Kidney glomerular epithelial cell (primary cell): ENCODE results near the gene DHRS4.
"Not testable (repeated sequence)": the region's sequence is repeated elsewhere in the genome, so short reads cannot be mapped to it uniquely, and the experiment has no call there.

Experiments used
- DNase-seq: peaks from one replicate; lab custom pipeline; 2025; lab: John Stamatoyannopoulos, UW

Gene DHRS4

DNA sequence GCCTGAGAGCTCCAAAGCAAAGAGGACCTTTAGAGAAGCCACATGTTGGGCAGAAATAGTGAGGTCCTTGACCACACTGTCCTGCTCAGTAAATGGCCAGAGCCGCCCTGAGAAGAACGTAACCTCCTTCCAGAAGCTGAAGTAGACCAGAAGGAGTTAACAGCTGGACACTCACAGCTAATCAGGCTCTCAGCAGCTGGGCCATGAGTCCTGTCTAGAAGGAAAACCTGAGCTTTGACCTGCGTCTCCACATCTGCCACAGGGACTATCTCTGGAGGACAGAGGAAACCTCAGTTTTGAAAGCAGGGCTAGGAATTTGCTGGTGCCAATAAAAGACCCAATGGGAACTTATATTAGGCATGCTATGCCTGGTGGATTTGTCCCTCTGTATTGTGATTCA lies 12.3 kb upstream of the DHRS4 start:
- no peak for DNase-seq

DNA sequence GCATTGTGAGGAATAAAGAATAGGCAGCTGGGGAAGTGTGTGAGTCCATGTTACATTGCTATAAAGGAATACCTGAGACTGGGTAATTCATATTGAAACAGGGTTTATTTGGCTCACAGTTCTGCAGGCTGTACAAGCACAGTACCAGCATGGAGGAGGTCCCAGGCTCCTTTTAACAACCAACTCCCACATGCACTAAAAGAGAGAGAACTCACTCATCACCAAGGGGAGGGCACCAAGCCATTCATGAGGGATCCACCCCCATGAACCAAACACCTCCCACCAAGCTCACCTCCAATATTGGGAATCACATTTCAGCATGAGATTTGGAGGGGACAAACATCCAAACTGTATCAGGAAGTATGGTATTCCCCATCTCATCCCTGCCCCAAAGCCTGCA lies 11.9 kb upstream of the DHRS4 start:
- DNase-seq: no peak

DNA sequence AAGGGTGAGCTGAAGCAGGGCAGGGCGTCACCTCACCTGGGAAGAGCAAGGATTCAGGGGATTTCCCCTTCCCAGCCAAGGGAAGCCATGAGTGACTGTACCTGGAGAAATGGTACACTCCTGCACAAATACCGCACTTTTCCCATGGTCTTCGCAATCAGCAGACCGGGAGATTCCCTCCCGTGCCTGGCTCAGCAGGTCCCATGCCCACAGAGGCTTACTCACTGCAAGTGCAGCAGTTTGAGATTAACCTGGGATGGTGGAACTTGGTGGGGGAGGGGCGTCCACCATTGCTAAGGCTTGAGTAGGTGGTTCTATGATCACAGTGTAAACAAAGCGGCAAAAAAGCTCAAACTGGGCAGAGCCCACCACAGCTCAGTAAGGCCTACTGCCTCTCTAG lies 11.0 kb upstream of the DHRS4 start:
- peak; percentile 76 for DNase-seq

DNA sequence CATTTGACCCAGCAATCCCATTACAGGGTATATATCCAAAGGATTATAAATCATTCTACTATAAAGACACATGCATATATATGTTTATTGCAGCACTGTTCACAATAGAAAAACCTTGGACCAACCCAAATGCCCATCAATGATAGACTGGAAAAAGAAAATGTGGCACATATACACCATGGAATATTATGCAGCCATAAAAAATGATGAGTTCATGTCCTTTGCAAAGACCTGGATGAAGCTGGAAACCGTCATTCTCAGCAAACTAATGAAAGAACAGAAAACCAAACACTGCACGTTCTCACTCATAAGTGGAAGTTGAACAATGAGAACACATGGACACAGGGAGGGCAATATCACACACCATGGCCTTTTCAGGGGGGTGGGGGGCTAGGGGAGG lies 4.5 kb upstream of the DHRS4 start:
- DNase-seq: not testable (repeated sequence)

DNA sequence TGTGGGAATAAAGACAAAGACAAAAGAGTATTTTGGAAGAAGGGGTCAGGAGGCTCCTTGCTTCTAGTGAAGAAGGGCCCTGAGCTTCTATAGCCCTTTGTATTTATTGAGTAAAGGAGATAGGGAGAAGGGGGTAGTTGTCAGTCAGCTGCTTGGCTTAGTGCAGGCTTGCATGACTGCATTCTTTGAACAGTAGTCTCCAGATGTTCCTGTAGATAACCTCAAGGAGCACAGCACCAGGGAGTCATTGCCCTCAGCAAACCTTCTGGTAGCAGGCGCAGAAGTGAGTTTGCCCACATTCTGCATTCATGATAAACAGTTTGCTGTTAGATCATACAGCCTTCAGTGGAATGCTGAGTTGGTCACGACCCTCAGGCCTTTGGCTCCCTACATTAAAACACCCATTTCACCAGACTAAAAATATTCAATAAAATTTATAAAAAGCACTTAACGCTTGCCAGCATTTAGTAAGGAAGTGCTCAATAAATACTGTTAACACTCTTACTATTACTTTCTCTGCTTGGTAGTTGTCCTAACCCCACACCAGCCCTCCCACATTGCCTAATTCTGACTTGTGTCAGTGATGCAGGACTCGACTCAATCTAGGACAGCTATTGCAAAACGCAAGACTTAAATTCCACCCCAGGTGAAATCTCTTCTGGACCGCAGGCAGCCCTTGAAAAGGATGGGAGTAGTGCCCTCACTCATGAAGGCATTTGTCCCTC lies 3.0 kb upstream of the DHRS4 start:
- DNase-seq: no peak

DNA sequence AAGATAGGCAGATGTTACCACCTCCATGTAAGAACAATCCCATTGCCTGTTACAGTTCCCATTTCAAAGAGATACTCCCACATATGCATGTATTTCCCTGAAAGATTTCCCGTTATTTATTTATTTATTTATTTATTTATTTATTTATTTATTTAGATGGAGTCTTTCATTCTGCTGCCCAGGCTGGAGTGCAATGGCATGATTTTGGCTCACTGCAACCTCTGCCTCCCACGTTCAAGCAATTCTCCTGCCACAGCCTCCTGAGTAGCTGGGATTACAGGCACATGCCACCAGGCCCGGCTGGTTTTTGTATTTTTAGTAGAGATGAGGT lies 2.5 kb upstream of the DHRS4 start:
- DNase-seq: not testable (repeated sequence)

DNA sequence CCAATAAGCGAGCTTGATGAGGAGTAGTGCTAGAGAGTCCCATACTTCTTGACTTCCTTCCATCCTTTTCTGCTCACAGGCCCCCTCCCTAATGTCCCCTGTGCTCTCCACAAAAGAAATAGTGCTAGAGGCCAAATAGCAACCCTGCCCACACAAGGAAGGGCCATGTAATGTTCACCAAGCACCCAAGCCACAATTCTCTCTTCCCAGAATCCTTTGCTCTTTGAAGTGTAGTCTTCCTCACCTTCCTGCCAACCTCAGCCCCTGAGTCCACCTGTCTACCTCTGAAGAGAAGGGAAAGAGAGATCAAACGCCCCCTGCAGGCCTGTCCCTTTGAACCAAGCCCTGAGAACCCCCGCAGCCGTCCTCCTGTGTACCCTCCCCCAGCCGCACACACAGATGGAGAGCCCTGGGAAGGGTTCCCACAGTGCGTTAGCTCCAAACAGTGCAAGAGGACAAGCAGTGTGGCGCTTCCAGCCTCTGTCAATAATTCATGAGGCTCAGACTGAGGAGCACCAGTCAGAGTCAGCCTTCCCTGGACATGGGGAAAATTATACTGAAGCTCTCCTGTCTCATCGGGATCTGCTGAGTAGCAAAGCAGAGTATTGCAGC lies 1.9 kb upstream of the DHRS4 start:
- no peak for DNase-seq

DNA sequence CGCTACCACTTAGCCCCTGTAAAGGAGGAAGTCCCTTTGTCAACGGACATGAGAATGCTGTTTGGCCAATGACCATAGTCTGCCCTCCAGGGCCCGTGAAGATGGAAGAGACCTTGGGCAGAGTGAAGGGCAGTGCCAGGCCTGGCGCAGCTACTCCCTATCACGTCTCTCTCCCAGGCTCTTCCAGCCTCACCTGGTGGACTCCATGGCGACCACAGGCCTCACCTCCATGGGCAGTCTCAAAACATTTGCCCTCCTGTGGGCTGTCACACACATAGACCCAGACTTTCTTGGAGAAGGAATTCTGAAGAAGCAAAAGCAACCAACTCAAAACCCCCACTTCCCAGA lies 480 bp upstream of the DHRS4 start:
- DNase-seq: not testable (repeated sequence)

DNA sequence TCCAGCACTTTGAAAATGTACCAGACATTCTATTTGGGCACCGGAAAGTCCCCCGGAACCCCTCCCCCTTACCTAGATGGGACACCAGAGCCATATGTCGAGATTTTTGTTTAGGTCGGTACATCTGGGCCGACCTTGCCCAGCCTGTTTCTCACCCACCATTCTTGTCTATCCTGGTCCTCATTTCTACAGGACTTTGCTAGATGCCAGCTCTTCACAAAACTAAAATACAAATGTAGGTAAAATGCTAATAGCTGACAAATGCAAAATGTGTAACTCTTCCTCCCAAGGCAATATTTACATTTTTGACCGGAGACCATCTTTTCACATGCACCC lies 677 bp downstream of the DHRS4 start:
- not testable (repeated sequence) for DNase-seq

DNA sequence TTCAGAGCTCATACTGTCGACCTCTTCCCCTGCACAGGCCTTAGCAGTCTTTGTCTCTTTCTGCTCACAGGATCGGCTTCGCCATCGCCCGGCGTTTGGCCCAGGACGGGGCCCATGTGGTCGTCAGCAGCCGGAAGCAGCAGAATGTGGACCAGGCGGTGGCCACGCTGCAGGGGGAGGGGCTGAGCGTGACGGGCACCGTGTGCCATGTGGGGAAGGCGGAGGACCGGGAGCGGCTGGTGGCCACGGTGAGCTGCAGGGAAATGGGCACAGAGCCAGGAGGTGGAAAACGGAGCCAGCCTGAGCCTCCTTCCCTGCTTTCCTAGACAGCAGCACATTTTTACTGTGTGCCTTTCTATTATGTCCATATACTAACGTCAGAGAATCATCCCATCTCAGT lies 1.4 kb downstream of the DHRS4 start:
- not testable (repeated sequence) for DNase-seq

DNA sequence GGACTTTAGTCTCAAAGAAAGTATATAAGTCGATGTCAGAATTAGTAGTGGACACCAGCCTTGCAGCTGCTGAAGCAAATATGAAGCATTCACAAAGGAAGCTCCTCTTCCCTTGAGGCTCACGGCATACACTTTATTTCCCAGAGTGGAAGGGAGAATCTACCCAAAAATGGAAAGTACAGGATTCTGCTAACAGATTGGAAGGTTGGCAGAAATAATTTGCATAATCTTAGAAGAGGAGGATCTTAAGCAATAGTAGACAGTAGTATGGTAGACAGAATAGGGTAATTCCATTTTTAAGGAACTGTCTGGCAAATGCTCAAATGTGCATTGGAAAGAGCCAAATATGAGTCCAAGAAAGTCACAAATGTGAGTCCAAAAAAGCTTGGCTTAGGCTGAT lies 2.2 kb downstream of the DHRS4 start:
- DNase-seq: not testable (repeated sequence)

DNA sequence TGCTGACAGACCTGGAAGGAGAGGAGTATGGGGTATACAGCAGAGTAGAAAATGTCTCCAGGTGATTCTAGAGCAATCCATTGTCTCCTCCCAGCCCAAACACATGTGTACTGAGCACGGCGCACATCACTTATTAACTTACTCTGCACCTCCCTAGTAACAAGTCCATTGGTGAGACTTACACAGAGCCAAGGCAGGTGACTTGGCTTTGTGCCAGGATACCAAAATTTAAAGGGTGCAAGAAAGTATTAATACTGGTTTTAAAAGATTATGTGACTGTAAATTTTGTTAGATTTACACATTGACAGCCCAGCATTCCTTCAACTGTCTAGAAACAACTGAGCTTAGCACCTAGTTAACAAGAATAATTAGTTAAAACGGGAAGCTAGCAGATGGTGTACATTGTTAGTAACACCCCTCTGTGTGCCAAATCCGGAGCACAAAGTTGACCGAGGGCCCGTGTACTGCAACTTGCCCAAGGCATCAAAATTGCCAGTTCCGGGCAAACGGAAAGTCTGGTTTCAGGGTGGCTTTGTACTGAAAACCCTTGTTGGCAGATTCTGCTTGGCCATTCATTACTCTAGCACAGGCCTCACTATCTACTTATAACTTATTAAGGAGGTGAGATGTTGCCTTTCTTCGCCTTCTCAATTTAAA lies 4.5 kb downstream of the DHRS4 start:
- not testable (repeated sequence) for DNase-seq

DNA sequence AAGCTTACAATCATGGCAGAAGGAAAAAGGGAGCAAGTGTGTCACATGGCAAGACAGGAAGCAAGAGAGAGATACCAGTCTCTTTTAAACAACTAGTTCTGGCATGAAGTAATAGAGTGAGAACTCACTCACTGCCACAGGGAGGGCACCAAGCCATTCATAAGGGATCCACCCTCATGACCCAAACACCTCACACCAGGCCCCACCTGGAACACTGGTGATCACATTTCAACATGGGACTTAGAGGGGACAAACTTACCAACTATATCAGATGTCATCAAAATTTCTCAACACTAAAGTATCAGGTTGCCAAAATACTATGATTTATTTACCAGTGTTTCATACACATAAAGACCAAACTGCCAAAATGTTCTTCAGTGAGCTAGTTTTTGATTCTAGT lies 7.3 kb downstream of the DHRS4 start:
- not testable (repeated sequence) for DNase-seq

DNA sequence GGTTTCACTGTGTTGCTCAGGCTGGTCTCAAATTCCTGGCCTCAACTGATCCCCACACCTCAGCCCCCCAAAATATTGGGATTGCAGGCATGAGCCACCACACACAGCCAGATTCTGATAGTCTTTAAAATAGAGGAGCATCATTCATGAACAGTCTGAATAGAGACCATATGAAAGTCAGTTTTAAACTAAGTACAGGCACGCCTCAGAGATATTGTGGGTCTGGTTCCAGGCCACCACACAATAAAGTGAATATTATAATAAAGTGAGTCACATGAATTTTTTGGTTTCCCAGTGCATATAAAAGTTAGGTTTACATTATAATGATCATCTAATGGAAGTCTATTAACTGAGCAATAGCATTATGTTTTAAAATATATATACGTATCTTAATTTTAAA lies 8.1 kb downstream of the DHRS4 start:
- DNase-seq: not testable (repeated sequence)

DNA sequence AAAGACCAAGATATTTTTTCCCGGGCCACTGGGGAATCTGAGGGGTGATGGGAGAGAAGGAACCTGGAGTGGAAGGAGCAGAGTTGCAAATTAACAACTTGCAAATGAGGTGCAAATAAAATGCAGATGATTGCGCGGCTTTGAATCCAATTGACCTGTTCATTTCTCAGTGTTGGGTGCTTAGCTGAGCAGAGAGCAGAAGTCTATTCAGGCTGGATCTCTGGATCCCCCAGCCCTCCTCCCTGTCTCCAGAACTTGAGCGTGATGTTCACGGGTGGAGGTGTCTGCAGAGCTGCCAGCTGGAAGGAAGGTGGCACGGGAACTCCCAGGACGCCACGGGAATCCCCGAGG lies 15.5 kb downstream of the DHRS4 start:
- not testable (repeated sequence) for DNase-seq

DNA sequence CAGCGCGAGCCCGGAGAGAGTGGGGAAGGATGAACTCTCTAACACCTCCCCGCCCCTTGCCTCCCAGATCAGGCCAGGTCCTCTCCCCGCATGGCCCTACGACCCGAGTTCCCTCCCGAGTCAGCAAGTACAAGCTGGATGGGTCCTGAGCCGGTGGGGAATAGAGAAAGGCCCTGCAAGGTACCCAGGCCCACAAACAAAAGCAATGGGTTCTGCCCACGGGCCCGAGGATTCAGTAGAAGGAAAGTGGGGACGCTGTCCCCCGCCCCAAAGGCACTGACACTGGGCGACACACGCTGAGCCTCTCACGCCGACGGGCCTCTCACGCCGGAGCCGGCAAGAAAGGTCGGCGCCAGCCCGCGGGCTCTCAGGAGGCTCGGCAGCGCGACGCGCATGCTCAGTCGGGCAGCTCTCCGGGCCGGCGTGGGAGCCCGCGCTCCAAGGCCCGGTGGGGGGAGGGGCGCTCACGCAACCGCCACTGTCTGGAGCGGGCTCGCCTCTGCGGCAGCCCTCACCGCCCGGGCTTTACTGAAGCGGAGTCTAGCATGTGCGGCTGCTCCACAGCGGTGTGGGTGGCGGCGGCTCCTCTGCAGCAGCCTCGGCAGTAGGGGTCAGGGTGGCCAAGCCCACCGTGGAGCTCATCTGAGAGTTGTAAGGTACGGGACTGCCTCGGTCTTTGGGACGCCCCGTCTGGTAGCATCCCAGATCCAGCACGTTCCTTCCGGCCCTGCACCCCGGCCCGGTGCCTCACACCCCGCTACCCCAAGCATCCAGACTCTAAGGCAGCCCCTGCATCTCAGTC lies 16.1 kb downstream of the DHRS4 start:
- not testable (repeated sequence) for DNase-seq

DNA sequence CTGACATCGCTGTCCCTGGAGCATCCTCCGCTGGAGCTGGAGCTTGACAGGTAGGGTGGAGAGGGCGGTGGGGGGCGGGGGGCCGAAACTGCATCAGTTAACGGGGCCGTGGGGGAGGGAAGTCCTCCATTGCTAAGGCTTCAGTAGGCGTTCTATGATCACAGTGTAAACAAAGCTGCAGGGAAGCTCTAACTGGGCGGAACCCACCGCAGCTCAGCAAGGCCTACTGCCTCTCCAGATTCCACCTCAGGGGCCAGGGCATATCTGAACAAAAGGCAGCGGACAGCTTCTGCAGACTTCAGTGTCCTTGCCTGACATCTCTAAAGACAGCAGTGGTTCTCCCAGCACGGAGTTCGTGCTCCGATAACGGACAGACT lies 16.7 kb downstream of the DHRS4 start:
- not testable (repeated sequence) for DNase-seq

DNA sequence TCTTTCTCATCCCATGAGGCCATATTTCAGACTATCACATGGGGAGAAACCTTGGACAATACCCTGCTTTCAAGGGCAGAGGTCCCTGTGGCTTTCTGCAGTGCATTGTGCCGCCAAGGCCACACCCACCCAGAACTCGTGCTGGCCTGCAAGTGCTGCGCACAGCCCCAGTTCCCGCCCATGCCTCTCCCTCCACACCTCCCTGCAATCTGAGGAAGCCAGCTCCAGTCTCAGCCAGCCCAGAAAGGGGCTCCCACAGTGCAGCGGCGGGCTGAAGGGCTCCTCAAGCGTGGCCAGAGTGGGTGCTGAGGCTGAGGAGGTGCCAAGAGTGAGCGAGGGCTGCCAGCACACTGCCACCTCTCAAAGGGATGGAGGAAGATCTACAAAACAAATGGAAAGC lies 19.6 kb downstream of the DHRS4 start:
- not testable (repeated sequence) for DNase-seq

DNA sequence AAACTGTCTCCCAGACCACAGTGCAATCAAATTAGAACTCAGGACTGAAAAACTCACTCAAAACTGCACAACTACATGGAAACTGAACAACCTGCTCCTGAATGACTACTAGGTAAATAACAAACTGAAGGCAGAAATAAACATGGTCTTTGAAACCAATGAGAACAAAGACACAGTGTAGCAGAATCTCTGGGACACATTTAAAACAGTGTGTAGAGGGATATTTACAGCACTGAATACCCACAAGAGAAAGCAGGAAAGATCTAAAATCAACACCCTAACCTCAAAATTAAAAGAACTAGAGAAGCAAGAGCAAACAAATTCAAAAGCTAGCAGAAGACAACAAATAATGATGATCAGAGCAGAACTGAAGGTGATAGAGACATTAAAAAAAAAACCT lies 20.5 kb downstream of the DHRS4 start:
- DNase-seq: not testable (repeated sequence)

DNA sequence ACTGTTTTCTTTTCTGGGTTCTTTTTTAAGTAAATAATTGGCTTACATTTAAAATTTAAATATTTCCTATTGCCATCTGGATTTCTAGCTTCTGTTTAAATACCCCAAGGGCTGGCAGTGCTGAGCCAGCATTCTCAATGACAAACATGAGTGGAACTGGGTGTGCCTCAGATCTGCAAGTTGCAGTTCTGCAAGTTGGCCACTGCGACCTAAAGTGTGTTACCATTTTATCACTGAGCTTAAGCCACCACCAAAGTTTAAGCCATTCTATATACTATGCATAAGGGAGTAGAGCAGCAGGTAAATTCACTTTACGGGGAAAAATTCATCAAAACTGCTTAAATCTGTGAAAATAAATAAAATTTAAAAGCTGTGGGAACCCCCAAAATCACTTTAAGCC lies 23.6 kb downstream of the DHRS4 start:
- not testable (repeated sequence) for DNase-seq

DNA sequence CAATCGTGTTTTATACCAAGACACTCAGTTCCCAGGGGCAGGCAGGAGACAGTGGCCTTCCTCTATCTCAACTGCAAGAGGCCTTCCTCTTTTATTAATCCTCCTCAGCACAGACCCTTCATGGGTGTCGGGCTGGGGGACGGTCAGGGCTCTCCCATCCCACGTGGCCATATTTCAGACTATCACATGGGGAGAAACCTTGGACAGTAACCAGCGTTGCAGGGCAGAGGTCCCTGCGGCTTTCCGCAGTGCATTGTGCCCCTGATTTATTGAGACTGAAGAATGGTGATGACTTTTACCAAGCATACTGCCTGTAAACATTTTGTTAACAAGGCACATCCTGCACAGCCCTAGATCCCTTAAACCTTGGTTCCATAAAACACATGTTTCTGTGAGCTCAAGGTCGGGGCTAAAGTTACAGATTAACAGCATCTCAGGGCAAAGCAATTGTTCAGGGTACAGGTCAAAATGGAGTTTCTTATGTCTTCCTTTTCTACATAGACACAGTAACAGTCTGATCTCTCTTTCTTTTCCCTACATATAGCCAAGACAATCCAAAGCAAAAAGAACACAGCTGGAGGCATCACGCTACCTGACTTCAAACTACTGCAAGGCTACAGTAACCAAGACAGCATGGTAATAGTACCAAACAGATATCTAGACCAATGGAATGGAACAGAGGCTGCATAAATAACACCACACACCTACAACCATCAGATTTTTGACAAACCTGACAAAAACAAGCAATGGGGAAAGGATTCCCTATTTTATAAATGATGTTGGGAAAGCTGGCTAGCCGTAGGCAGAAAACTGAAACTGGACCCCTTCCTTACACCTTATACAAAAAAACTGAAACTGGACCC lies 28.6 kb downstream of the DHRS4 start:
- DNase-seq: not testable (repeated sequence)
